GM23248 (cell line): ENCODE results near the gene TTI1. TPM values are rescaled to one million over a fixed set of nuclear protein-coding genes. Genes with fewer than 3 reads are reported as not detected.

ENCODE experiments used
- DNase-seq: peaks from one replicate; pipeline ENCODE4 v3.0.0-alpha.2; 2015
- H2AFZ ChIP-seq: fragments of 200-600 bp; sonication (generic); 2 replicates; pipeline ENCODE4 v1.6.1; 2016; ENCODE audit warnings: antibody characterized with exemption
- H3F3A ChIP-seq: fragments of 200-600 bp; sonication (generic); 2 replicates; pipeline ENCODE4 v1.6.1; 2016; ENCODE audit warnings: mild to moderate bottlenecking, antibody characterized with exemption, mixed run types; ENCODE audit not compliant: insufficient read depth
- H3K27ac ChIP-seq: fragments of 200-600 bp; sonication (generic); 2 replicates; pipeline ENCODE4 v1.5.1; 2016; ENCODE audit warnings: mild to moderate bottlenecking
- H3K27me3 ChIP-seq: fragments of 200-600 bp; sonication (generic); replicated peaks from 2 replicates; pipeline ENCODE4 v1.6.1; 2016; ENCODE audit warnings: mild to moderate bottlenecking; ENCODE audit not compliant: insufficient read depth
- H3K36me3 ChIP-seq: fragments of 200-600 bp; sonication (generic); 2 replicates; pipeline ENCODE4 v1.6.1; 2016; ENCODE audit warnings: low read depth, mild to moderate bottlenecking
- H3K4me1 ChIP-seq: fragments of 200-600 bp; sonication (generic); 2 replicates; pipeline ENCODE4 v1.6.1; 2016; ENCODE audit warnings: mild to moderate bottlenecking; ENCODE audit not compliant: insufficient read depth
- H3K4me2 ChIP-seq: fragments of 200-600 bp; sonication (generic); one replicate; pipeline ENCODE4 v1.6.1; 2016; ENCODE audit warnings: mild to moderate bottlenecking; ENCODE audit not compliant: unreplicated experiment
- H3K4me3 ChIP-seq: fragments of 200-600 bp; sonication (generic); 2 replicates; pipeline ENCODE4 v1.5.1; 2016; ENCODE audit warnings: mild to moderate bottlenecking
- H3K79me2 ChIP-seq: fragments of 200-600 bp; sonication (generic); 2 replicates; pipeline ENCODE4 v1.6.1; 2016; ENCODE audit warnings: mild to moderate bottlenecking; ENCODE audit not compliant: insufficient read depth
- H3K9ac ChIP-seq: fragments of 200-600 bp; sonication (generic); 2 replicates; pipeline ENCODE4 v1.6.1; 2016; ENCODE audit warnings: mild to moderate bottlenecking
- H3K9me2 ChIP-seq: fragments of 200-600 bp; sonication (generic); 2 replicates; pipeline ENCODE4 v1.6.1; 2016; ENCODE audit warnings: mixed run types, mild to moderate bottlenecking, moderate library complexity; ENCODE audit not compliant: insufficient read depth
- H3K9me3 ChIP-seq: fragments of 200-600 bp; sonication (generic); one replicate; pipeline ENCODE4 v1.6.1; 2017; ENCODE audit warnings: low read depth
- H4K20me1 ChIP-seq: fragments of 200-600 bp; sonication (generic); 2 replicates; pipeline ENCODE4 v1.6.0; 2016; ENCODE audit not compliant: insufficient read depth
- EZH2 ChIP-seq: fragments of 200-600 bp; sonication (generic); IDR thresholded peaks from 2 replicates; pipeline ENCODE4 v1.6.1; 2018; ENCODE audit warnings: antibody characterized with exemption, mild to moderate bottlenecking; ENCODE audit not compliant: insufficient read depth, poor library complexity, severe bottlenecking
- EZH2phosphoT487 ChIP-seq: fragments of 200-600 bp; sonication (generic); IDR thresholded peaks from 2 replicates; pipeline ENCODE4 v1.6.1; 2018; ENCODE audit warnings: antibody characterized with exemption, moderate library complexity, mild to moderate bottlenecking, low read depth; ENCODE audit not compliant: insufficient read depth
- WGBS, 2 experiments: methylation state at CpG; one replicate each; pipeline ENCODE4 v1.1.6; 2015 to 2017; ENCODE audit warnings: low lambda C conversion rate in 2 of 2, low coverage in 1 of 2; ENCODE audit errors: missing lambda C conversion rate in 2 of 2; 5-methylcytosine and 5-hydroxymethylcytosine counted together
- in situ Hi-C: fragments of 300-500 bp; cut with MboI; formaldehyde crosslinking; loops from 2 replicates; pipeline ENCODE4 v1.15.0; 2020
- polyA plus RNA-seq: library from polyadenylated mRNA; unstranded; fragments of >200 nt; fragmentation: Nextera tagmentation; extraction: Ambion mirVana; gene quantifications from 2 replicates; pipeline ENCODE4 v1.2.1, GENCODE V29; 2016
- total RNA-seq: library from RNA; depleted of rRNA; stranded (reverse); fragments of >200 nt; shearing (Covaris generic); gene quantifications from 2 replicates; pipeline ENCODE4 v1.2.3, GENCODE V29; 2014

Gene TTI1
- total and polyA plus RNA-seq, 2 experiments from 2014 or later = 12.1 to 12.2 TPM

GRCh38 chr20:38021087-38021772 is 12.0 kb downstream of the TTI1 start:
- H3K27me3 ChIP-seq = no peaks in the 10 kb centered on the region
- peaks cover 23% of the 10 kb centered on the region for H3K36me3 ChIP-seq
- in situ Hi-C loops = no loop called here
- no peaks in the 10 kb centered on the region for H3K9me3 ChIP-seq
- H2AFZ ChIP-seq = no peak overlapping the region
- H3K9me2 ChIP-seq = no peaks in the 10 kb centered on the region
- H3K79me2 ChIP-seq = peaks cover 75% of the 10 kb centered on the region
- no peak overlapping the region for H3K4me3 ChIP-seq
- 63 to 65% methylated on average over 2 of the region's 2 CpGs for WGBS, 2 experiments
- peak; percentile 11 for DNase-seq
- H4K20me1 ChIP-seq = no peaks in the 10 kb centered on the region; the same call in 1 of the 2 replicates
- H3K9ac ChIP-seq = no peak overlapping the region
- TF ChIP-seq EZH2phosphoT487 = no peak
- TF ChIP-seq EZH2 = no peak
- H3F3A ChIP-seq = 0 out of 2 replicates have a peak, but pooled peaks cover 4% of the 10 kb centered on the region
- peaks cover 4% of the 10 kb centered on the region; the same call in 1 of the 2 replicates for H3K4me1 ChIP-seq
- no peak overlapping the region for H3K27ac ChIP-seq
- H3K4me2 ChIP-seq = no peak overlapping the region

- no peaks in the 10 kb centered on the region for H3K27me3 ChIP-seq
- no peaks in the 10 kb centered on the region; the same call in 1 of the 2 replicates for H4K20me1 ChIP-seq
- H3K9ac ChIP-seq = no peak overlapping the region
- H3K79me2 ChIP-seq = peaks cover 59% of the 10 kb centered on the region
- TF ChIP-seq EZH2phosphoT487 (no peak), EZH2 (no peak)
- no peak overlapping the region for H3K4me2 ChIP-seq
- in situ Hi-C loops = no loop called here
- no peak overlapping the region for H3K27ac ChIP-seq
- 95% methylated on average over 2 of the region's 2 CpGs for WGBS, 2 experiments
- no peaks in the 10 kb centered on the region for H3F3A ChIP-seq
- H3K9me2 ChIP-seq = no peaks in the 10 kb centered on the region
- no peak for DNase-seq
- peaks cover 23% of the 10 kb centered on the region for H3K36me3 ChIP-seq
- H3K4me1 ChIP-seq = no peaks in the 10 kb centered on the region
- no peaks in the 10 kb centered on the region for H3K9me3 ChIP-seq
- no peak overlapping the region for H3K4me3 ChIP-seq
- H2AFZ ChIP-seq = no peak overlapping the region
Measured at GRCh38 chr20:38018385-38018784, 14.9 kb downstream of the TTI1 start.

- in situ Hi-C loops = no loop called here
- Histone ChIP-seq H3K4me2 (no peak overlapping the region), H3K9me3 (no peaks in the 10 kb centered on the region), H4K20me1 (no peaks in the 10 kb centered on the region; the same call in 1 of the 2 replicates), H3K36me3 (peaks cover 23% of the 10 kb centered on the region), H3K27ac (no peak overlapping the region), H3K9ac (no peak overlapping the region), H3K79me2 (peaks cover 56% of the 10 kb centered on the region), H2AFZ (no peak overlapping the region), H3K4me1 (no peaks in the 10 kb centered on the region), H3F3A (no peaks in the 10 kb centered on the region), H3K4me3 (no peak overlapping the region), H3K9me2 (no peaks in the 10 kb centered on the region), H3K27me3 (no peaks in the 10 kb centered on the region)
- no peak for DNase-seq
- no peak for TF ChIP-seq EZH2phosphoT487
- TF ChIP-seq EZH2 = no peak
- 100% methylated on average over 1 of the region's 1 CpG for WGBS, 2 experiments
Measured at GRCh38 chr20:38017959-38018358, 15.3 kb downstream of the TTI1 start.

GRCh38 chr20:38013887-38014286 is 19.4 kb downstream of the TTI1 start:
- Histone ChIP-seq H3K4me1 (no peaks in the 10 kb centered on the region), H3K27ac (no peak overlapping the region), H2AFZ (no peak overlapping the region), H3K4me3 (no peak overlapping the region), H3K9me3 (no peaks in the 10 kb centered on the region), H4K20me1 (no peaks in the 10 kb centered on the region), H3K9me2 (no peaks in the 10 kb centered on the region), H3K9ac (no peak overlapping the region), H3K79me2 (peaks cover 28% of the 10 kb centered on the region), H3K4me2 (no peak overlapping the region), H3K27me3 (no peaks in the 10 kb centered on the region), H3F3A (no peaks in the 10 kb centered on the region), H3K36me3 (peaks cover 23% of the 10 kb centered on the region)
- 71 to 76% methylated on average over 2 of the region's 2 CpGs for WGBS, 2 experiments
- no peak for TF ChIP-seq EZH2phosphoT487
- TF ChIP-seq EZH2 = no peak
- no peak for DNase-seq
- in situ Hi-C loops = no loop called here
